Measurements from ENCODE around the gene ACTMAP. TPM values are rescaled to one million over a fixed set of nuclear protein-coding genes. Genes with fewer than 3 reads are reported as not detected.

ACTMAP gene
- total and polyA plus RNA-seq, 7 donors, result 5.1 to 13.3 (median 8.9) TPM

GRCh38 chr19:40739030-40739839 lies 11.0 kb downstream of the ACTMAP start:
- ATAC-seq, result no peak
- Histone ChIP-seq H3K27me3 (ENCODE audit: insufficient read depth in 3 of 3, low read length in 2 of 3) (no peaks in the 10 kb centered on the region), H3K36me3 (ENCODE audit: insufficient read depth in 1 of 2, low read depth in 1 of 2) (peaks cover 5 to 89% of the 10 kb centered on the region in 2 donors), H3K27ac (no peak overlapping the region), H3K4me3 (no peak overlapping the region), H3K9me3 (no peaks in the 10 kb centered on the region), H3K4me1 (no peaks in the 10 kb centered on the region)
- intact Hi-C loops (cut with DNase I), result no loop called here
- 72 to 81% (median 75%) methylated on average over 22 of the region's 22 CpGs for WGBS, 3 donors
- no peak for DNase-seq
- no peak for TF ChIP-seq CTCF (IDR thresholded peaks at IDR 0.05)

GRCh38 chr19:40737102-40737644 lies 13.1 kb downstream of the ACTMAP start:
- DNase-seq, result no peak
- no peak for ATAC-seq
- H3K4me1 ChIP-seq, result no peaks in the 10 kb centered on the region
- intact Hi-C loops (cut with DNase I), result no loop called here
- H3K27ac ChIP-seq, result no peak overlapping the region
- no peak for TF ChIP-seq CTCF (IDR thresholded peaks at IDR 0.05)
- peaks cover 5 to 93% of the 10 kb centered on the region in 2 donors for H3K36me3 ChIP-seq (ENCODE audit: insufficient read depth in 1 of 2, low read depth in 1 of 2)
- WGBS, 3 donors, result 69 to 74% (median 69%) methylated on average over 9 of the region's 9 CpGs
- H3K9me3 ChIP-seq, result no peaks in the 10 kb centered on the region
- H3K27me3 ChIP-seq (ENCODE audit: insufficient read depth in 3 of 3, low read length in 2 of 3), result no peaks in the 10 kb centered on the region
- H3K4me3 ChIP-seq, result no peak overlapping the region

GRCh38 chr19:40736661-40737060 lies 13.6 kb downstream of the ACTMAP start:
- no peak overlapping the region for H3K27ac ChIP-seq
- ATAC-seq (no peak), DNase-seq (no peak)
- TF ChIP-seq CTCF (IDR thresholded peaks at IDR 0.05), result no peak
- no peaks in the 10 kb centered on the region for H3K9me3 ChIP-seq
- H3K27me3 ChIP-seq (ENCODE audit: insufficient read depth in 3 of 3, low read length in 2 of 3), result no peaks in the 10 kb centered on the region
- H3K36me3 ChIP-seq (ENCODE audit: insufficient read depth in 1 of 2, low read depth in 1 of 2), result peaks cover 5 to 93% of the 10 kb centered on the region in 2 donors
- WGBS, 3 donors, result 88 to 91% (median 88%) methylated on average over 9 of the region's 9 CpGs
- no peaks in the 10 kb centered on the region for H3K4me1 ChIP-seq
- no peak overlapping the region for H3K4me3 ChIP-seq
- intact Hi-C loops (cut with DNase I), result no loop called here

- H3K9me3 ChIP-seq, result no peaks in the 10 kb centered on the region
- no peak for TF ChIP-seq CTCF (IDR thresholded peaks at IDR 0.05)
- DNase-seq, result no peak
- H3K4me3 ChIP-seq, result no peak overlapping the region
- no peak for ATAC-seq
- no peaks in the 10 kb centered on the region for H3K4me1 ChIP-seq
- 94 to 95% (median 94%) methylated on average over 11 of the region's 11 CpGs for WGBS, 3 donors
- no peak overlapping the region for H3K27ac ChIP-seq
- peaks cover 8 to 100% of the 10 kb centered on the region in 2 donors for H3K36me3 ChIP-seq (ENCODE audit: insufficient read depth in 1 of 2, low read depth in 1 of 2)
- H3K27me3 ChIP-seq (ENCODE audit: insufficient read depth in 3 of 3, low read length in 2 of 3), result no peaks in the 10 kb centered on the region
- intact Hi-C loops (cut with DNase I), result no loop called here
Measured at GRCh38 chr19:40735013-40735771, 15.1 kb downstream of the ACTMAP start.
